ENCODE results near the gene DESI1.

The DESI1 gene

DNA sequence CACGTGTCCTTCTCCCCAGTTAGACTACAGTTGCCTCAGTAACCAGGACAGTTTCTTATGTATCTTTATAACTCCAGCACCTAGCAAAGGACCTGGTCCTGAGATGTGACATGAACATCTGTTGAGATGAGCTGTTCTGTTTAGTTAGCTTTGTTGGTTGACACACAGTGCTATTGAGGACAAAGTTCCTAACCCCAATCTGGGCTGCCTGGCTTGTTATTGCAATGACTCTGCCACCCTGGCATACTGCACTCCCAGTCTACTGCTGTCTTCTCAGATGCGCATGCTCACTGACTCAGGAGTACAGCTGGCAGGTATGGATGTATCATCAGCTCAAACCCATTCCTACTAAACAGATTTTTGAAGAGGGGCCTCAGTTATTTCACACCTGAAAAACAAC is 7.4 kb downstream of the DESI1 start:
- no peak for DNase-seq (ENCODE audit: low spot score)
- no peak overlapping the region for H3K27ac ChIP-seq
- H3K4me3 ChIP-seq = no peak overlapping the region
- TF ChIP-seq, protein P1, sequence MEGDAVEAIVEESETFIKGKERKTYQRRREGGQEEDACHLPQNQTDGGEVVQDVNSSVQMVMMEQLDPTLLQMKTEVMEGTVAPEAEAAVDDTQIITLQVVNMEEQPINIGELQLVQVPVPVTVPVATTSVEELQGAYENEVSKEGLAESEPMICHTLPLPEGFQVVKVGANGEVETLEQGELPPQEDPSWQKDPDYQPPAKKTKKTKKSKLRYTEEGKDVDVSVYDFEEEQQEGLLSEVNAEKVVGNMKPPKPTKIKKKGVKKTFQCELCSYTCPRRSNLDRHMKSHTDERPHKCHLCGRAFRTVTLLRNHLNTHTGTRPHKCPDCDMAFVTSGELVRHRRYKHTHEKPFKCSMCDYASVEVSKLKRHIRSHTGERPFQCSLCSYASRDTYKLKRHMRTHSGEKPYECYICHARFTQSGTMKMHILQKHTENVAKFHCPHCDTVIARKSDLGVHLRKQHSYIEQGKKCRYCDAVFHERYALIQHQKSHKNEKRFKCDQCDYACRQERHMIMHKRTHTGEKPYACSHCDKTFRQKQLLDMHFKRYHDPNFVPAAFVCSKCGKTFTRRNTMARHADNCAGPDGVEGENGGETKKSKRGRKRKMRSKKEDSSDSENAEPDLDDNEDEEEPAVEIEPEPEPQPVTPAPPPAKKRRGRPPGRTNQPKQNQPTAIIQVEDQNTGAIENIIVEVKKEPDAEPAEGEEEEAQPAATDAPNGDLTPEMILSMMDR (IDR thresholded peaks at IDR 0.05) = no peak

DNA sequence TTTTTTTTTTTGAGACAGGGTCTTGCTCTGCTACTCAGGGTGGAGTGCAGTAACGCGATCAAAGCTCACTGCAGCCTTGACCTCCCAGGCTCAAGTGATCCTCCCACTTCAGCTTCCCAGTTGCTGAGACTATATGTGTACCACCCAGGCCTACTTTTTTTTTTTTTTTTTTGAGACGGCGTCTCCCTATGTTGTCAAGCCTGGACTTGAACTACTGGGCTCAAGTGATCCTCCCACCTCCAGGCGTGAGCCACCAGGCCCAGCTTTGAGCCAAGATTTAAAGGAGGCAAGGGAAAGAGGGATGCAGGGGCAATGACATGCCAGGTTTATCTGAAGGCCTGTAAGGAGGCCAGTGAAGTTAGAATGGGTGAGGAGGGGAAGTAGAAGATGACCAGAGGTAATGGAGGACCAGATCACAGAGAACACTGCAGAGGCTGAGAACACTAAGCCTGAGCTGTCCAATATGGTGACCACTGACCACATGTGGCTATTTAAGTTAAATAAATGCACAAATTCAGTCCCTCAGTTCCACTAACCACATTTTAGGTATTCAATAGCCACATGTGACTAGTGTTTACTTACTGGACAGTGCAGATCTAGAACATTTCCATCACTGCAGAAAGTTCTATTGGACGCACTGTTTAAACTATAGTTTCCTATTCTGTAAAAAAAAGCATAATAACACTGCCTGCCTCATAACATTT is 8.1 kb downstream of the DESI1 start:
- no peak for DNase-seq (ENCODE audit: low spot score)
- TF ChIP-seq, protein P1 (IDR thresholded peaks at IDR 0.05) = no peak
- Histone ChIP-seq H3K27ac (no peak overlapping the region), H3K4me3 (no peak overlapping the region)

DNA sequence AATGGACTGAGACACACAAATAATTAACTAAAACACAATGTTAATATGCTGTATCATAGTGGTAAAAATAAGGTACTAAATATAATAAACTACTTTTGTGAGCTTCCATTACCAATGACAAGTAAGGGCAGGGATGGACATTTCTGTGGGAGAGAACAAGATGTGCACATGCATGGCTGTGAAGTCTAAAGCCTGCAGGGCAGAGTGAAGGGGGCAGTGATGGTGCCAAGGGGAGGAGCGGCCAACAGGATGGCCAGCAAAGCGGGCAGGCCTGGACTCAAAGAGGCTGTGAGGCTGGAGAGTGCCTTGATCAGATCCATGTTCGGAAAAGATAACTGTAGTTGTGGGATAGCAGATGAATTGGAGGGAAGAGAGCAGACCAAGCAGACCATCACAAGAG is 12.5 kb downstream of the DESI1 start:
- Histone ChIP-seq H3K27ac (no peak overlapping the region), H3K4me3 (no peak overlapping the region)
- TF ChIP-seq, protein P1 (IDR thresholded peaks at IDR 0.05) = no peak
- DNase-seq (ENCODE audit: low spot score) = no peak

DNA sequence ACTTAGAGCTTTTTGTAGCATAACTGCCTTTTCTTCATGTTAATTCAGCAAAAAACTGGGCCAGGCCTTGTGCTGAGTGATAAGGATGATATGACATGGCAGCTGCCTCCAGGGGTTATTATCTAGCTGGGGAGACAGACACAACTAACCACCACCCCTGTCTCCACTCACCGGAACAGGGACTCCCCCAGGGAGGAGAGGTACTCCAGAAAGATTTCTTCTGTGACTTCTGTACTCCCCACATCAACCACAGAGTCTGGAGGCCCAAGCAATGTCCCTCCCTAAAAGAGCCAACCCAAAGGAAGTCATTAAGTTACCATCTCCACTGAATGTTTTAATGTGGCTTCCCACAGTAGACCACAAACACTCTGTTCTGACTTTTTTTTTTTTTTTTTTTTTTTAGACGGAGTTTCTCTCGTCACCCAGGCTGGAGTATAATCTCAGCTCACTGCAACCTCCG is 16.9 kb downstream of the DESI1 start:
- DNase-seq (ENCODE audit: low spot score) = no peak
- TF ChIP-seq, protein P1 (IDR thresholded peaks at IDR 0.05) = no peak
- Histone ChIP-seq H3K27ac (no peak overlapping the region), H3K4me3 (no peak overlapping the region)

DNA sequence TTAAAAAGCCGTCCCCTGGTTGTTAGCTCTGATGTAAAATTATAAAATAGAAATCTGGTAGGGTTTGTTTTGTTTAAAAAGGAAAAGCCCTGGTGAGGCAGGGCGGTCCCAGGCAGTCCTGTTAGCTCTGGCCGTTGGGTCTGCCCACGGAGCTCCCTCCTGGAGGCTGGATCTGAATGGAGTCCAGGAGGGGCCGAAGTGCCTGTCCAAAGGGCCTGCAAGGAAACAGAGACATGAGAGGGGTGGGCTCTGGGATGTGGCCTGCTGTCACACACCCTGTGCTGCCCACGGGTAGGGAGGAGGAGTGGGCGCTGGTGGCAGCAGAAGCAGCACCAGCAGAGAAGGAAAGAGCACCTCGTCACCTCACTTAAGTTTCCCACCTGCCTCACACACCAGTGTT is 19.9 kb downstream of the DESI1 start:
- DNase-seq (ENCODE audit: low spot score) = no peak
- TF ChIP-seq, protein P1 (IDR thresholded peaks at IDR 0.05) = no peak
- Histone ChIP-seq H3K27ac (no peak overlapping the region), H3K4me3 (no peak overlapping the region)

DNA sequence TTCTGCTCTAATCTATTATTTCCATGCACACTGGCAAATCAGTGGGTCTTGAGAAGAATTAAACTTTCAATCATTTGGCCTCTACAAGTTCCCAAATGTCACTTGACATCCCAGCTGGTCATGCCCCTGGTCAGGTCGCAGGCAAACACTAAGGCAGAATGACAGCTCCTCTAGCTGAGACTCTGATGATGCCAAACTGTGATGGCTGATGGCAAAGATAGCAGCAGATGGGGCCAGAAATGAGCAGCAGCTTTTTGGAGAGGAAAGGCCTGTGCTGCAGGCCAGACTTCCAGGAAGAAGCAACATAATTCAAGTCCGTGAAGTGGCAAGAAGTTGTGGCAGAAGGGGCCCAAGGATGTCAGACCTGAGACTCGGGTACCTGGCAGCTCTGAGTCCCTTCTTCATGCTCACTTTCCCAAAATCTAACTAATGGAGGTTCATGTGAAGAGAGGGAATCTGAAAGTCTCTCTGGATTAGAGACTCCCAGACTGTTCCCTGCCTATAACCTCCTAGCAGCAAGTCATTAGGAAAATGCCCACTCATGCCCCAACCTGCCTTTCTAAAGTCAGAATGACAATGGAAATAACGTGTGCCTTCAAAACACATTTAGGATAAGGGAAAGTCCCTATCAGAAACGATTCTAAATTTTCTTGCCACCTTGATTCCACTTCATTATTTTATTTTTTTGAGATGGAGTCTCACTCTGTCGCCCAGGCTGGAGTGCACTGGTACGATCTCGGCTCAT is 21.8 kb downstream of the DESI1 start:
- Histone ChIP-seq H3K27ac (no peak overlapping the region), H3K4me3 (no peak overlapping the region)
- TF ChIP-seq, protein P1 (IDR thresholded peaks at IDR 0.05) = no peak
- DNase-seq (ENCODE audit: low spot score) = no peak

DNA sequence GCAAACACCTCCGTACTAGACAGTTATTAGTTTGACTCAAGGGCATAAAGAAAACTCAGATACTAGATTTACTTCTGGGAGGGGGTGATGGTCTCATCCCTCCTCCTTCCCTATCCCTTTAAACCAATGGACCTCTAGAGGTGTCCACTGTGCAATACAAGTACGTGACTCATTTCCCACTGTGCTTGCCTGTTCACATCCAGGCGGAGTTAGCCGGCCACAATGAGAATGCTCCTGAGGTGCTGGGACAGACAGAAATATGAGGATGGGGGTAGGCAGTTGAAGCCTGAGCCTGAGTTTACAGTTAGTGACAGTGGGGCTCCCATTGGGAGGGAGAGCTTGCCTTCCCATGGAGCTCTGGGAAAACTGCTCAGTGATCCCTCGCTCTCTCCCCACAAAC is 22.8 kb downstream of the DESI1 start:
- Histone ChIP-seq H3K27ac (no peak overlapping the region), H3K4me3 (no peak overlapping the region)
- no peak for DNase-seq (ENCODE audit: low spot score)
- TF ChIP-seq, protein P1 (IDR thresholded peaks at IDR 0.05) = no peak

Measured in coronary artery (tissue), 2 donors.